HG03469 (cell line): ENCODE measurements around the gene BDKRB1.

Source experiments
- ATAC-seq: cut with Tn5 transposase; IDR thresholded peaks from one replicate; pipeline ENCODE4 v1.9.1; 2021; ENCODE audit warnings: mild to moderate bottlenecking, moderate library complexity, moderate number of reproducible peaks; ENCODE audit not compliant: unreplicated experiment

Gene BDKRB1

GRCh38 chr14:96255501-96256366 is at the start of gene BDKRB1:
BDKRB1 (plus strand) TSS chr14:96256210; CDS start chr14:96263683, 7,473 bp downstream.
- ATAC-seq, result no peak

GRCh38 chr14:96206461-96206860 is 49.5 kb upstream of the BDKRB1 start:
- no peak for ATAC-seq

- no peak for ATAC-seq
Measured at GRCh38 chr14:96207686-96208085, 48.3 kb upstream of the BDKRB1 start.

GRCh38 chr14:96208739-96209138 is 47.3 kb upstream of the BDKRB1 start:
- no peak for ATAC-seq

- no peak for ATAC-seq
Measured at GRCh38 chr14:96212140-96212539, 43.9 kb upstream of the BDKRB1 start.

GRCh38 chr14:96212896-96213295 is 43.1 kb upstream of the BDKRB1 start:
- no peak for ATAC-seq

GRCh38 chr14:96213871-96214465 is 42.0 kb upstream of the BDKRB1 start:
- ATAC-seq, result no peak

GRCh38 chr14:96214793-96215192 is 41.2 kb upstream of the BDKRB1 start:
- ATAC-seq, result no peak

- ATAC-seq, result no peak
Measured at GRCh38 chr14:96215452-96216244, 40.4 kb upstream of the BDKRB1 start.

- ATAC-seq, result no peak
Measured at GRCh38 chr14:96216627-96217026, 39.4 kb upstream of the BDKRB1 start.

- ATAC-seq, result no peak
Measured at GRCh38 chr14:96217376-96217913, 38.6 kb upstream of the BDKRB1 start.

- no peak for ATAC-seq
Measured at GRCh38 chr14:96221109-96221650, 34.8 kb upstream of the BDKRB1 start.

GRCh38 chr14:96221841-96222240 is 34.2 kb upstream of the BDKRB1 start:
- ATAC-seq, result no peak

- ATAC-seq, result no peak
Measured at GRCh38 chr14:96224480-96225096, 31.4 kb upstream of the BDKRB1 start.

- ATAC-seq, result no peak
Measured at GRCh38 chr14:96225213-96225612, 30.8 kb upstream of the BDKRB1 start.

GRCh38 chr14:96225745-96226151 is 30.3 kb upstream of the BDKRB1 start:
- ATAC-seq, result no peak

- no peak for ATAC-seq
Measured at GRCh38 chr14:96227428-96227827, 28.6 kb upstream of the BDKRB1 start.

- ATAC-seq, result no peak
Measured at GRCh38 chr14:96229315-96229714, 26.7 kb upstream of the BDKRB1 start.

GRCh38 chr14:96231056-96231455 is 25.0 kb upstream of the BDKRB1 start:
- ATAC-seq, result no peak

GRCh38 chr14:96231526-96232130 is 24.4 kb upstream of the BDKRB1 start:
- no peak for ATAC-seq
